ENCODE measurements around the gene LAMA3. TPM values are rescaled to one million over a fixed set of nuclear protein-coding genes. Genes with fewer than 3 reads are reported as not detected.

Gene LAMA3
- total RNA-seq, 1 donor from 2014 or later: 3.3 TPM

GRCh38 chr18:23798249-23798648 is 109.0 kb downstream of the LAMA3 start:
- ATAC-seq (ENCODE audit: poor library complexity) (no peak), DNase-seq (no peak)
- intact Hi-C loops (cut with DNase I): no loop called here

- ATAC-seq (ENCODE audit: poor library complexity) (no peak), DNase-seq (no peak)
- intact Hi-C loops (cut with DNase I): no loop called here
Observed at GRCh38 chr18:23798824-23799223, 109.6 kb downstream of the LAMA3 start.

GRCh38 chr18:23799540-23799939 is 110.3 kb downstream of the LAMA3 start:
- intact Hi-C loops (cut with DNase I): no loop called here
- DNase-seq (no peak), ATAC-seq (ENCODE audit: poor library complexity) (no peak)

GRCh38 chr18:23800902-23801301 is 111.6 kb downstream of the LAMA3 start:
- ATAC-seq (ENCODE audit: poor library complexity) (no peak), DNase-seq (no peak)
- intact Hi-C loops (cut with DNase I): no loop called here

GRCh38 chr18:23802817-23803216 is 113.6 kb downstream of the LAMA3 start:
- intact Hi-C loops (cut with DNase I): no loop called here
- ATAC-seq (ENCODE audit: poor library complexity): no peak

GRCh38 chr18:23803755-23804154 is 114.5 kb downstream of the LAMA3 start:
- DNase-seq: no peak
- intact Hi-C loops (cut with DNase I): no loop called here
- no peak for ATAC-seq (ENCODE audit: poor library complexity)

More at GRCh38 chr18:23802817-23803216, 113.6 kb downstream of the LAMA3 start:
- DNase-seq: no peak

- ATAC-seq (ENCODE audit: poor library complexity) (no peak), DNase-seq (no peak)
- intact Hi-C loops (cut with DNase I): no loop called here
Observed at GRCh38 chr18:23805898-23806297, 116.6 kb downstream of the LAMA3 start.

- DNase-seq (no peak), ATAC-seq (ENCODE audit: poor library complexity) (no peak)
- intact Hi-C loops (cut with DNase I): no loop called here
Observed at GRCh38 chr18:23809415-23809814, 120.2 kb downstream of the LAMA3 start.

- DNase-seq: no peak
- no peak for ATAC-seq (ENCODE audit: poor library complexity)
- intact Hi-C loops (cut with DNase I): loop anchor here (5.0 kb wide), 1 partner anchor 188 kb away; no protein-coding TSS in a partner anchor
Observed at GRCh38 chr18:23810396-23810795, 121.1 kb downstream of the LAMA3 start.

GRCh38 chr18:23811176-23811575 is 121.9 kb downstream of the LAMA3 start:
- intact Hi-C loops (cut with DNase I): loop anchor here (5.0 kb wide), 1 partner anchor 189 kb away; no protein-coding TSS in a partner anchor
- ATAC-seq (ENCODE audit: poor library complexity) (no peak), DNase-seq (no peak)

GRCh38 chr18:23812546-23813440 is 123.5 kb downstream of the LAMA3 start:
- DNase-seq (no peak), ATAC-seq (ENCODE audit: poor library complexity) (no peak)
- intact Hi-C loops (cut with DNase I): loop anchor here (5.0 kb wide), 1 partner anchor 190 kb away; no protein-coding TSS in a partner anchor

- peak; percentile 67 for DNase-seq
Observed at GRCh38 chr18:23814991-23815614, 125.8 kb downstream of the LAMA3 start.

GRCh38 chr18:23816021-23816420 is 126.8 kb downstream of the LAMA3 start:
- intact Hi-C loops (cut with DNase I): no loop called here
- no peak for ATAC-seq (ENCODE audit: poor library complexity)
- no peak for DNase-seq

More at GRCh38 chr18:23814991-23815614, 125.8 kb downstream of the LAMA3 start:
- peak; percentile 94 for ATAC-seq (ENCODE audit: poor library complexity)
- intact Hi-C loops (cut with DNase I): loop anchor here (5.0 kb wide), 1 partner anchor 193 kb away; no protein-coding TSS in a partner anchor

- DNase-seq (no peak), ATAC-seq (ENCODE audit: poor library complexity) (no peak)
- intact Hi-C loops (cut with DNase I): no loop called here
Observed at GRCh38 chr18:23816740-23817139, 127.5 kb downstream of the LAMA3 start.

- intact Hi-C loops (cut with DNase I): no loop called here
- DNase-seq (no peak), ATAC-seq (ENCODE audit: poor library complexity) (no peak)
Observed at GRCh38 chr18:23819001-23819400, 129.7 kb downstream of the LAMA3 start.

GRCh38 chr18:23822590-23823385 is 133.5 kb downstream of the LAMA3 start:
- intact Hi-C loops (cut with DNase I): no loop called here
- no peak for DNase-seq
- no peak for ATAC-seq (ENCODE audit: poor library complexity)

- DNase-seq (no peak), ATAC-seq (ENCODE audit: poor library complexity) (no peak)
- intact Hi-C loops (cut with DNase I): no loop called here
Observed at GRCh38 chr18:23824240-23824639, 135.0 kb downstream of the LAMA3 start.

- intact Hi-C loops (cut with DNase I): no loop called here
- ATAC-seq (ENCODE audit: poor library complexity) (no peak), DNase-seq (no peak)
Observed at GRCh38 chr18:23824669-23825068, 135.4 kb downstream of the LAMA3 start.

GRCh38 chr18:23825496-23825895 is 136.2 kb downstream of the LAMA3 start:
- intact Hi-C loops (cut with DNase I): no loop called here
- peak; percentile 7 for ATAC-seq (ENCODE audit: poor library complexity)

More at GRCh38 chr18:23825496-23825895, 136.2 kb downstream of the LAMA3 start:
- no peak for DNase-seq
